AG04450 (cell line): ENCODE measurements around the gene PLPPR4. TPM values are rescaled to one million over a fixed set of nuclear protein-coding genes. Genes with fewer than 3 reads are reported as not detected.

ENCODE experiments used
- CTCF ChIA-PET: fragments of 300-600, 350-600 bp; formaldehyde crosslinking; extraction: SDS; loops from one replicate; lab custom pipeline; 2022; ENCODE audit warnings: antibody characterized with exemption, inconsistent platforms; lab: Charles Lee
- POLR2A ChIA-PET: fragments of 350-600 bp; formaldehyde crosslinking; extraction: SDS; loops from one replicate; lab custom pipeline; 2021; ENCODE audit warnings: antibody characterized with exemption, inconsistent platforms; lab: Yijun Ruan, JAX
- DNase-seq: peaks from one replicate; pipeline ENCODE4 v3.0.0-alpha.2; 2011; ENCODE audit warnings: low read depth, low spot score
- H3K27ac ChIP-seq: one replicate; pipeline ENCODE4 v1.5.1; 2012; ENCODE audit warnings: low read depth, low read length, control low read depth
- H3K27me3 ChIP-seq: one replicate; pipeline ENCODE4 v1.6.0; 2012; ENCODE audit warnings: low read length; ENCODE audit not compliant: control insufficient read depth, insufficient read depth
- H3K4me3 ChIP-seq: 2 replicates; pipeline ENCODE4 v1.5.1; 2011; ENCODE audit warnings: mild to moderate bottlenecking, low read depth, low read length, control low read depth
- H3K9me3 ChIP-seq: 2 replicates; pipeline ENCODE4 v1.5.1; 2012; ENCODE audit warnings: low read length; ENCODE audit not compliant: control insufficient read depth, insufficient read depth
- CTCF ChIP-seq: IDR thresholded peaks from 2 replicates; pipeline ENCODE4 v1.5.1; 2011; ENCODE audit warnings: low read depth, low read length, control low read depth, inconsistent platforms
- polyA plus RNA-seq: library from polyadenylated mRNA; depleted of rRNA; stranded (reverse); fragments of >200 nt; gene quantifications from 2 replicates; pipeline ENCODE4 v1.2.3, GENCODE V29; 2011

PLPPR4 gene
- polyA plus RNA-seq, 1 experiment: 5.9 TPM

GRCh38 chr1:99306644-99307043 lies 42.4 kb downstream of the PLPPR4 start:
- TF ChIP-seq CTCF: no peak
- no peaks in the 10 kb centered on the region for H3K27me3 ChIP-seq
- POLR2A ChIA-PET: no interaction called here
- no peaks in the 10 kb centered on the region for H3K9me3 ChIP-seq
- CTCF ChIA-PET: no interaction called here
- no peak overlapping the region for H3K4me3 ChIP-seq
- H3K27ac ChIP-seq: no peak overlapping the region
- no peak for DNase-seq

- Histone ChIP-seq H3K9me3 (no peaks in the 10 kb centered on the region), H3K27ac (no peak overlapping the region), H3K4me3 (no peak overlapping the region), H3K27me3 (no peaks in the 10 kb centered on the region)
- no peak for TF ChIP-seq CTCF
- POLR2A ChIA-PET: no interaction called here
- CTCF ChIA-PET: no interaction called here
- DNase-seq: no peak
Observed at GRCh38 chr1:99315305-99315704, 51.0 kb downstream of the PLPPR4 start.

GRCh38 chr1:99326215-99326949 lies 62.1 kb downstream of the PLPPR4 start:
- Histone ChIP-seq H3K27me3 (no peaks in the 10 kb centered on the region), H3K9me3 (no peaks in the 10 kb centered on the region), H3K27ac (no peak overlapping the region), H3K4me3 (no peak overlapping the region)
- CTCF ChIA-PET: interaction anchor here (0.7 to 1.3 kb wide), 7 partner anchors 33 to 421 kb away, joined by 3 to 5 read pairs (median 3); no protein-coding TSS in a partner anchor
- POLR2A ChIA-PET: no interaction called here
- TF ChIP-seq CTCF: peak; percentile 48
- DNase-seq: no peak

- DNase-seq: no peak
- TF ChIP-seq CTCF: no peak
- CTCF ChIA-PET: interaction anchor here (0.6 to 1.3 kb wide), 3 partner anchors 155 to 740 kb away, joined by 3 to 5 read pairs (median 4); no protein-coding TSS in a partner anchor
- H3K27me3 ChIP-seq: no peaks in the 10 kb centered on the region
- no peaks in the 10 kb centered on the region for H3K9me3 ChIP-seq
- H3K27ac ChIP-seq: no peak overlapping the region
- no peak overlapping the region for H3K4me3 ChIP-seq
- POLR2A ChIA-PET: no interaction called here
Observed at GRCh38 chr1:99327357-99327756, 63.1 kb downstream of the PLPPR4 start.

- Histone ChIP-seq H3K9me3 (no peaks in the 10 kb centered on the region), H3K4me3 (no peak overlapping the region), H3K27ac (no peak overlapping the region), H3K27me3 (no peaks in the 10 kb centered on the region)
- no peak for TF ChIP-seq CTCF
- DNase-seq: no peak
- CTCF ChIA-PET: interaction anchor here (0.6 kb wide), 1 partner anchor 741 kb away, joined by 5 read pairs; no protein-coding TSS in a partner anchor
- POLR2A ChIA-PET: no interaction called here
Observed at GRCh38 chr1:99328171-99328570, 63.9 kb downstream of the PLPPR4 start.
